ENCODE results near the gene DOCK10. TPM values are rescaled to one million over a fixed set of nuclear protein-coding genes. Genes with fewer than 3 reads are reported as not detected.
"Not testable (repeated sequence)": the region's sequence is repeated elsewhere in the genome, so short reads cannot be mapped to it uniquely, and the experiment has no call there.

Gene DOCK10
- total and polyA plus RNA-seq, 2 experiments from 2014 or later, result 1.1 to 3.2 TPM

GRCh38 chr2:224922142-224922727 is 120.0 kb downstream of the DOCK10 start:
- no peaks in the 10 kb centered on the region for H3K36me3 ChIP-seq (replicated peaks; ENCODE audit: insufficient read depth, low read depth)
- H3K27ac ChIP-seq, result no peak overlapping the region
- TF ChIP-seq EZH2phosphoT487 (IDR thresholded peaks at IDR 0.05; ENCODE audit: low read depth, severe bottlenecking, unreplicated experiment), result no peak
- TF ChIP-seq CTCF (IDR thresholded peaks at IDR 0.05; ENCODE audit: poor library complexity), result no peak
- no peak for TF ChIP-seq EZH2 (IDR thresholded peaks at IDR 0.05; ENCODE audit: borderline replicate concordance)
- no peaks in the 10 kb centered on the region for H4K20me1 ChIP-seq (ENCODE audit: insufficient read depth, poor library complexity, severe bottlenecking)
- H3K4me3 ChIP-seq, result no peak overlapping the region
- H3K9me2 ChIP-seq (replicated peaks; ENCODE audit: insufficient read depth), result no peaks in the 10 kb centered on the region
- H2AFZ ChIP-seq, result no peak overlapping the region
- H3K9me3 ChIP-seq (ENCODE audit: low read depth), result no peaks in the 10 kb centered on the region
- no peaks in the 10 kb centered on the region for H3K79me2 ChIP-seq
- H3K4me1 ChIP-seq (ENCODE audit: insufficient read depth), result no peaks in the 10 kb centered on the region
- no peaks in the 10 kb centered on the region for H3K27me3 ChIP-seq
- DNase-seq (ENCODE audit: low spot score), result no peak
- 72% methylated on average over 2 of the region's 2 CpGs for WGBS (ENCODE audit: low lambda C conversion rate, missing lambda C conversion rate)
- no peak overlapping the region for H3K4me2 ChIP-seq

- Histone ChIP-seq H3K4me3 (no peak overlapping the region), H3K4me1 (ENCODE audit: insufficient read depth) (no peaks in the 10 kb centered on the region), H3K79me2 (no peaks in the 10 kb centered on the region), H3K4me2 (no peak overlapping the region), H3K27ac (no peak overlapping the region), H3K36me3 (replicated peaks; ENCODE audit: insufficient read depth, low read depth) (no peaks in the 10 kb centered on the region), H4K20me1 (ENCODE audit: insufficient read depth, poor library complexity, severe bottlenecking) (no peaks in the 10 kb centered on the region), H3K9me2 (replicated peaks; ENCODE audit: insufficient read depth) (no peaks in the 10 kb centered on the region), H3K9me3 (ENCODE audit: low read depth) (no peaks in the 10 kb centered on the region), H3K27me3 (no peaks in the 10 kb centered on the region), H2AFZ (no peak overlapping the region)
- 94% methylated on average over 8 of the region's 8 CpGs for WGBS (ENCODE audit: low lambda C conversion rate, missing lambda C conversion rate)
- no peak for TF ChIP-seq CTCF (IDR thresholded peaks at IDR 0.05; ENCODE audit: poor library complexity)
- TF ChIP-seq EZH2phosphoT487 (IDR thresholded peaks at IDR 0.05; ENCODE audit: low read depth, severe bottlenecking, unreplicated experiment), result no peak
- no peak for TF ChIP-seq EZH2 (IDR thresholded peaks at IDR 0.05; ENCODE audit: borderline replicate concordance)
- no peak for DNase-seq (ENCODE audit: low spot score)
Measured at GRCh38 chr2:224919472-224920110, 122.7 kb downstream of the DOCK10 start.

GRCh38 chr2:224918626-224919471 is 123.4 kb downstream of the DOCK10 start:
- no peaks in the 10 kb centered on the region for H3K9me2 ChIP-seq (replicated peaks; ENCODE audit: insufficient read depth)
- no peak for TF ChIP-seq EZH2 (IDR thresholded peaks at IDR 0.05; ENCODE audit: borderline replicate concordance)
- TF ChIP-seq EZH2phosphoT487 (IDR thresholded peaks at IDR 0.05; ENCODE audit: low read depth, severe bottlenecking, unreplicated experiment), result no peak
- no peak for TF ChIP-seq CTCF (IDR thresholded peaks at IDR 0.05; ENCODE audit: poor library complexity)
- H3K27me3 ChIP-seq, result no peaks in the 10 kb centered on the region
- no peaks in the 10 kb centered on the region for H3K36me3 ChIP-seq (replicated peaks; ENCODE audit: insufficient read depth, low read depth)
- H3K4me3 ChIP-seq, result no peak overlapping the region
- H3K9me3 ChIP-seq (ENCODE audit: low read depth), result no peaks in the 10 kb centered on the region
- H4K20me1 ChIP-seq (ENCODE audit: insufficient read depth, poor library complexity, severe bottlenecking), result no peaks in the 10 kb centered on the region
- H3K27ac ChIP-seq, result no peak overlapping the region
- H3K4me1 ChIP-seq (ENCODE audit: insufficient read depth), result no peaks in the 10 kb centered on the region
- no peaks in the 10 kb centered on the region for H3K79me2 ChIP-seq
- H2AFZ ChIP-seq, result no peak overlapping the region
- DNase-seq (ENCODE audit: low spot score), result no peak
- H3K4me2 ChIP-seq, result no peak overlapping the region
- WGBS (ENCODE audit: low lambda C conversion rate, missing lambda C conversion rate), result 95% methylated on average over 4 of the region's 4 CpGs

- not testable (repeated sequence) for H3K79me2 ChIP-seq; H3K4me3 ChIP-seq; H3K9me2 ChIP-seq (replicated peaks; ENCODE audit: insufficient read depth); H3K27me3 ChIP-seq; H3K36me3 ChIP-seq (replicated peaks; ENCODE audit: insufficient read depth, low read depth); DNase-seq (ENCODE audit: low spot score); H2AFZ ChIP-seq; H4K20me1 ChIP-seq (ENCODE audit: insufficient read depth, poor library complexity, severe bottlenecking); H3K27ac ChIP-seq; H3K9me3 ChIP-seq (ENCODE audit: low read depth); H3K4me2 ChIP-seq; H3K4me1 ChIP-seq (ENCODE audit: insufficient read depth)
- 88% methylated on average over 5 of the region's 5 CpGs for WGBS (ENCODE audit: low lambda C conversion rate, missing lambda C conversion rate)
Measured at GRCh38 chr2:224917246-224917645, 125.0 kb downstream of the DOCK10 start.
